ENCODE measurements around the gene PPP3CA.

Gene PPP3CA

DNA sequence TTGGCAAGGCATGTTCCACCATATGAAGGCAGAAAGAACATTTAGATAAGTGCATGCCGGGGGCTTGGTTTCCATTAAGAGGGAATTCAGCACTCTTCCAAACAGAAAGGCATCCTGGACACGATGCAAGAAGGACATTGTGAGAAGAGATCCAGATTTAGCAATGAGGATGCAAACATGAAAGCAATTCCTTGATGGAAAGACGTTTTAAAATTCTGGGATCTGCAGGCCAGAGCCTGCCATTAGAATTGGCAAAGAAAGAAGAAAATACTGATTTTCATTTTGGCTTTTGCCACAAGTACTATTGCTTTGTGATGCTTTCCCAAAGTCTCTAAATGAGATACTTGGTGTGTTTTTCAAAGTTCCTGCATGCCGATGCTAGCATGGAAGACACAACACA lies 367.6 kb downstream of the PPP3CA start:
- peaks cover 11% of the 10 kb centered on the region for H3K27me3 Mint-ChIP-seq (ENCODE audit: low read depth)
- no peak for DNase-seq (ENCODE audit: low spot score)
- no peak overlapping the region for H3K27ac Mint-ChIP-seq
- no peaks in the 10 kb centered on the region for H3K4me1 Mint-ChIP-seq (ENCODE audit: low read depth)
- no peaks in the 10 kb centered on the region for H3K36me3 Mint-ChIP-seq (ENCODE audit: low read depth)
- no peaks in the 10 kb centered on the region for H3K9me3 Mint-ChIP-seq
- H3K4me3 Mint-ChIP-seq, result no peak overlapping the region

DNA sequence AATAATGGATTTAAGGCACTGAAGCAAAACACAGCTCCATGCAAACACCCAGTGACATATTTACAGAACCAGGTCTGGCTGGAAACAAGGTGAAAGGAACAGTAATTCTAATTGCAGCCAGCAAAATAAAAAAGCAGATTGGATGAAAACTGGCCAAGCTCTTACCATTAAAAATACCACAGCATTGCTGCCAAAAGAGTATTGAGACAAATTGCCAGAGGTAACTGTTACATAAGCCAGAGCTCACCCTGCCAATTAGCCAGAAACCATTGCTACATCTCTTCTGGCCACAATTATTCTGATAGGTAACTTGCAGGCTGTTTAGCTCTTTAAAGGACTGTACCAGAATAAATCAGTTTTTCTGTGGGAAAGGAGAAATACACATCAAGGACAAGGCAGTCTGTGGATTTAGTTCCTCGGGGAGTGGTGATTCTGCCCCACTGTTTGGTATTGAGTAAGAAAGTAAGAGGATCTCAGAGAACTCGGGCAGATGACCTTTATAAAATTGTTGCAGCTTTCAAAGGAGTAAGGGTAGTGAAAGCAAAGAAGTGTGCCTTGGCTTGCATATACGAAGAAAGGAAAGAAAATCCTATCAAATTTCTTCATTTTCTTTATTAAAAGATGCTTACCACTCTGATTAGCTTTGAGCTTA lies 369.5 kb downstream of the PPP3CA start:
- Mint-ChIP-seq H3K9me3 (no peaks in the 10 kb centered on the region), H3K4me1 (ENCODE audit: low read depth) (no peaks in the 10 kb centered on the region), H3K36me3 (ENCODE audit: low read depth) (no peaks in the 10 kb centered on the region), H3K27me3 (ENCODE audit: low read depth) (peaks cover 11% of the 10 kb centered on the region), H3K4me3 (no peak overlapping the region), H3K27ac (no peak overlapping the region)
- no peak for DNase-seq (ENCODE audit: low spot score)

DNA sequence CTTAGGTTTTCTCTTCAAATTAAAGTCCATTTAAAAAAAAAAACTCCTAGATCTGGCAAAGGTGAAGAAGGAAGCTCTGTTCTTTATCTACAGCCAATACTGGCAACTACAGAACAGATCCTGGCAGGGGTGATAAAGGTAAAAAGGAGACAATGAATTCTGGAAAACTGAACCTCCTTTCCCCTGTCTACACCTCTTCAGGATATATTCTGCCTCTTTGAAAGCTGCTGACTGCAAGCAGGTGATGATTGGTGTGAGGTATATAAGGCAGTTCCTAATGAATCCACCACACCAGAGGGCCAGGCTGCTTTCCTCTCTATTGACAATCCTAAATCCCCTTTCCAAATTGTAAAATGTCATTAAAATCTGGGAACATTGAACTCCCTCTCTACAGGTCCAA lies 370.1 kb downstream of the PPP3CA start:
- H3K27ac Mint-ChIP-seq, result no peak overlapping the region
- no peaks in the 10 kb centered on the region for H3K9me3 Mint-ChIP-seq
- H3K27me3 Mint-ChIP-seq (ENCODE audit: low read depth), result peaks cover 11% of the 10 kb centered on the region
- DNase-seq (ENCODE audit: low spot score), result no peak
- H3K4me1 Mint-ChIP-seq (ENCODE audit: low read depth), result no peaks in the 10 kb centered on the region
- no peaks in the 10 kb centered on the region for H3K36me3 Mint-ChIP-seq (ENCODE audit: low read depth)
- no peak overlapping the region for H3K4me3 Mint-ChIP-seq

Data from T-helper 2 cell treated with Interferon-gamma antibody and Interleukin-4, amounts not matched to agents 5 μg/mL and 100 μg/mL, for 36 hours (primary cell).